Panc1 (cell line): ENCODE measurements around the gene MYRIP. TPM values are rescaled to one million over a fixed set of nuclear protein-coding genes. Genes with fewer than 3 reads are reported as not detected.
"Not testable (repeated sequence)": the region's sequence is repeated elsewhere in the genome, so short reads cannot be mapped to it uniquely, and the experiment has no call there.

ENCODE experiments used
- ATAC-seq: fragments of 200-7000 bp; cut with Tn5 transposase; 2 replicates; pipeline ENCODE4 v1.9.1; 2020; ENCODE audit warnings: mild to moderate bottlenecking, moderate library complexity
- BruUV-seq: library from RNA; stranded (reverse); fragments of 400-500 nt; replicated peaks from 2 replicates; lab custom pipeline; 2021; lab: Mats Ljungman, UMichigan
- CTCF ChIA-PET: fragments of 300-600 bp; sonication (Branson Sonifier 250); formaldehyde crosslinking; loops from one replicate; lab custom pipeline; 2022; ENCODE audit warnings: antibody characterized with exemption; lab: Charles Lee
- POLR2A ChIA-PET: fragments of 300-600 bp; sonication (Branson Sonifier 250); formaldehyde crosslinking; loops from one replicate; lab custom pipeline; 2022; ENCODE audit warnings: antibody characterized with exemption; lab: Charles Lee
- DNase-seq: peaks from one replicate; pipeline ENCODE4 v3.0.0-alpha.2; 2010; ENCODE audit warnings: low read depth, low spot score
- H3K27ac ChIP-seq: 2 replicates; pipeline ENCODE4 v1.5.1; 2011; ENCODE audit warnings: mild to moderate bottlenecking, low read length, inconsistent platforms
- H3K27me3 ChIP-seq: fragments of 200-500 bp; sonication (Bioruptor generic); 2 replicates; pipeline ENCODE4 v1.6.0; 2014; ENCODE audit warnings: low read length, inconsistent platforms; ENCODE audit not compliant: control insufficient read depth, insufficient read depth
- H3K36me3 ChIP-seq: fragments of 200-500 bp; sonication (Bioruptor generic); 2 replicates; pipeline ENCODE4 v1.5.1; 2014; ENCODE audit warnings: inconsistent platforms, mild to moderate bottlenecking, low read length, moderate library complexity; ENCODE audit not compliant: control insufficient read depth, insufficient read depth
- H3K4me1 ChIP-seq: 2 replicates; pipeline ENCODE4 v1.5.1; 2011; ENCODE audit warnings: inconsistent platforms, mild to moderate bottlenecking, low read length, moderate library complexity; ENCODE audit not compliant: control insufficient read depth, insufficient read depth
- H3K4me3 ChIP-seq, 2 experiments: 2 replicates each; pipeline ENCODE4 v1.5.1; 2011 to 2012; ENCODE audit warnings: low read depth in 2 of 2, low read length in 2 of 2, mild to moderate bottlenecking in 2 of 2, inconsistent platforms in 1 of 2, moderate library complexity in 1 of 2
- H3K9me3 ChIP-seq: fragments of 200-500 bp; sonication (Bioruptor generic); 2 replicates; pipeline ENCODE4 v1.5.1; 2014; ENCODE audit warnings: low read depth, mild to moderate bottlenecking, inconsistent platforms, low read length, moderate library complexity; ENCODE audit not compliant: control insufficient read depth, insufficient read depth
- CTCF ChIP-seq: fragments of 450-650 bp; IDR thresholded peaks from 2 replicates; pipeline ENCODE4 v1.5.1; 2017; ENCODE audit warnings: mild to moderate bottlenecking
- POLR2AphosphoS5 ChIP-seq: IDR thresholded peaks from 2 replicates; pipeline ENCODE4 v1.6.1; 2012; ENCODE audit warnings: mild to moderate bottlenecking, low read depth, low read length, moderate library complexity
- SIN3A ChIP-seq: IDR thresholded peaks from 2 replicates; pipeline ENCODE4 v1.6.1; 2012; ENCODE audit warnings: low read depth, mild to moderate bottlenecking, low read length, moderate library complexity, borderline replicate concordance; ENCODE audit not compliant: insufficient read depth
- TCF7L2 ChIP-seq: IDR thresholded peaks from 2 replicates; pipeline ENCODE4 v1.6.1; 2011; ENCODE audit warnings: mild to moderate bottlenecking, low read depth, low read length, inconsistent platforms
- in situ Hi-C: cut with HindIII; loops from 2 replicates; pipeline ENCODE4 v1.10.0; 2016; ENCODE audit warnings: low sequenced_read_pairs, low pct_unique_long_range_greater_than_20kb
- intact Hi-C: fragments of 100-400 bp; cut with micrococcal nuclease; formaldehyde crosslinking; loops from one replicate; pipeline ENCODE4 v1.10.0; 2022; ENCODE audit not compliant: unreplicated experiment
- total RNA-seq: library from RNA; stranded (reverse); gene quantifications from one replicate; pipeline ENCODE4 v1.2.1, GENCODE V29; 2021; ENCODE audit not compliant: unreplicated experiment
- TF ChIP-seq, protein P1 (sequence below), 2 experiments: IDR thresholded peaks; 2 replicates each; pipeline ENCODE4 v1.6.1; 2011 to 2012; ENCODE audit warnings: low read depth in 2 of 2, control low read depth in 1 of 2, low read length in 1 of 2, mild to moderate bottlenecking in 1 of 2, moderate library complexity in 1 of 2; ENCODE audit not compliant: insufficient read depth in 1 of 2

MYRIP gene
- total RNA-seq, 1 experiment from 2014 or later, result 0.59 TPM

DNA sequence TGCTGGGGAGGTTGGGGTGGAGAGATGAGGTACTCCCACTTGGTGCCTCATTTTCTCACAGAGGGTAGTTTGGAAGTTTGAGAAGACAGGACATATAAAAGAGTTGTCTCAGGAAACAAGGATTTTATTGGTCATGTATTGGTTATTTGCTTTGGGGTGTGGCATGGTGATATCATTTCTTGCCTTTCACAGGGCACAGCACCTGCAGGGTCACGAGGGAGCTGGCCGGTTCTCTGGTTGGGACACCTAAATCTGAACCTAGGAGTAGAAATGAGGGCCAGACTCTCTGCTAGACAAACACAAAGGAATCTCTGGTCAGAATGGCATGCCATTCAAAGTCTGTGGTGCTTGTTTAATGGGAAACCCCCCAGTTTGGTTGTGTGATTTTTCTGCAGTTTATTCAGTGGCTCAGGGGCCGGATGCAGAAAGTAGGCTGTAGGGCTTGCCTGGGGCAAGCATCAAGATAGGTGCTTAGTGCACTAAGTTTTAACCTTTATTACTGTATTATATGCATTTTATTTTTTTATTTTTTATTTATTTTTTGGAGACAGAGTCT lies 262.4 kb downstream of the MYRIP start:
- H3K9me3 ChIP-seq, result no peaks in the 10 kb centered on the region
- intact Hi-C loops, result no loop called here
- H3K27ac ChIP-seq, result no peak overlapping the region
- no peak overlapping the region for H3K4me3 ChIP-seq
- H3K27me3 ChIP-seq, result no peaks in the 10 kb centered on the region
- no peaks in the 10 kb centered on the region for H3K4me1 ChIP-seq
- BruUV-seq, result no TSS peak
- ATAC-seq (no peak), DNase-seq (no peak)
- CTCF ChIA-PET, result no interaction called here
- in situ Hi-C loops, result no loop called here
- POLR2A ChIA-PET, result no interaction called here
- no peaks in the 10 kb centered on the region for H3K36me3 ChIP-seq
- TF ChIP-seq SIN3A (no peak), CTCF (no peak), POLR2AphosphoS5 (no peak)

DNA sequence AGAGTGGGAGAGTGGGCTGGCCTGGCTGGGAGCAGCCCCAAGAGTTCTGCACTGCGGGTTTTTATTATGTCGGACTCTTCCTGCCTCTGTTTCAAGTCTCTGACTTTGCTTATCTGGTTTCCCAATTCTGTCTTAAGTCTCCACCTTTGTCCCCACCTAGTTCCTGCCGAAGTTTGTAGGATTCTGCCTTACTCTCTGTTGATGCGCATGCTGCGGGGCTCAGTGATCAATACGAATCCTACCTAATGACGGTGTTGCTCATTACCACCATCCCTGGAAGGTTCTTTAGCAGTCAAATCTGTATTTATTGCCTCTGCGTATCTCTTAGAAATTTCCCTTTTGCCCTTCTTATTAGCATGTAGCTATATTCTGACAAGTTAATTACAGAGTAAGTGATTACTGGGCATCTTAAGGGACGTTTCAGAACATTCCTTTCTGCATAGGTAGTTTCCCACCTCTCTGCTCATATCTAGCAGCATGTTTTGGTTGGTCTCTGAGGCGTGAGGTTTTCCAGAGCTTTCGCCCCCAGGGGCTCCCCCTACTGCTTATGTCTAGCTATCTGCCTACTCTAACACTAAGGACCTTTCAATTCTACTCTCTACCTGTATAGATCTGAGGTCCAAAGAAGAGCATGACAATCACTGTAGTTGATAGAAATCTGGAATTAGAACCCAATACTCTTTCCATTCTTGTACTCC lies 264.1 kb downstream of the MYRIP start:
- intact Hi-C loops, result no loop called here
- no peak for TF ChIP-seq POLR2AphosphoS5
- no peak for TF ChIP-seq SIN3A
- no peak for TF ChIP-seq TCF7L2
- TF ChIP-seq, protein P1, sequence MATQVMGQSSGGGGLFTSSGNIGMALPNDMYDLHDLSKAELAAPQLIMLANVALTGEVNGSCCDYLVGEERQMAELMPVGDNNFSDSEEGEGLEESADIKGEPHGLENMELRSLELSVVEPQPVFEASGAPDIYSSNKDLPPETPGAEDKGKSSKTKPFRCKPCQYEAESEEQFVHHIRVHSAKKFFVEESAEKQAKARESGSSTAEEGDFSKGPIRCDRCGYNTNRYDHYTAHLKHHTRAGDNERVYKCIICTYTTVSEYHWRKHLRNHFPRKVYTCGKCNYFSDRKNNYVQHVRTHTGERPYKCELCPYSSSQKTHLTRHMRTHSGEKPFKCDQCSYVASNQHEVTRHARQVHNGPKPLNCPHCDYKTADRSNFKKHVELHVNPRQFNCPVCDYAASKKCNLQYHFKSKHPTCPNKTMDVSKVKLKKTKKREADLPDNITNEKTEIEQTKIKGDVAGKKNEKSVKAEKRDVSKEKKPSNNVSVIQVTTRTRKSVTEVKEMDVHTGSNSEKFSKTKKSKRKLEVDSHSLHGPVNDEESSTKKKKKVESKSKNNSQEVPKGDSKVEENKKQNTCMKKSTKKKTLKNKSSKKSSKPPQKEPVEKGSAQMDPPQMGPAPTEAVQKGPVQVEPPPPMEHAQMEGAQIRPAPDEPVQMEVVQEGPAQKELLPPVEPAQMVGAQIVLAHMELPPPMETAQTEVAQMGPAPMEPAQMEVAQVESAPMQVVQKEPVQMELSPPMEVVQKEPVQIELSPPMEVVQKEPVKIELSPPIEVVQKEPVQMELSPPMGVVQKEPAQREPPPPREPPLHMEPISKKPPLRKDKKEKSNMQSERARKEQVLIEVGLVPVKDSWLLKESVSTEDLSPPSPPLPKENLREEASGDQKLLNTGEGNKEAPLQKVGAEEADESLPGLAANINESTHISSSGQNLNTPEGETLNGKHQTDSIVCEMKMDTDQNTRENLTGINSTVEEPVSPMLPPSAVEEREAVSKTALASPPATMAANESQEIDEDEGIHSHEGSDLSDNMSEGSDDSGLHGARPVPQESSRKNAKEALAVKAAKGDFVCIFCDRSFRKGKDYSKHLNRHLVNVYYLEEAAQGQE (IDR thresholded peaks at IDR 0.05; ENCODE audit: insufficient read depth in 1 of 2, low read depth in 2 of 2, low read length in 1 of 2), result no peak
- peak; percentile 25; the same call in 1 of the 2 replicates for TF ChIP-seq CTCF
- Histone ChIP-seq H3K27ac (no peak overlapping the region), H3K27me3 (no peaks in the 10 kb centered on the region), H3K4me1 (no peaks in the 10 kb centered on the region), H3K36me3 (no peaks in the 10 kb centered on the region), H3K4me3 (no peak overlapping the region), H3K9me3 (no peaks in the 10 kb centered on the region)
- CTCF ChIA-PET, result interaction anchor here (0.7 kb wide), 1 partner anchor 180 kb away, joined by 3 read pairs; no protein-coding TSS in a partner anchor
- POLR2A ChIA-PET, result no interaction called here
- ATAC-seq, result no peak
- in situ Hi-C loops, result no loop called here
- BruUV-seq, result no TSS peak
- DNase-seq, result no peak

DNA sequence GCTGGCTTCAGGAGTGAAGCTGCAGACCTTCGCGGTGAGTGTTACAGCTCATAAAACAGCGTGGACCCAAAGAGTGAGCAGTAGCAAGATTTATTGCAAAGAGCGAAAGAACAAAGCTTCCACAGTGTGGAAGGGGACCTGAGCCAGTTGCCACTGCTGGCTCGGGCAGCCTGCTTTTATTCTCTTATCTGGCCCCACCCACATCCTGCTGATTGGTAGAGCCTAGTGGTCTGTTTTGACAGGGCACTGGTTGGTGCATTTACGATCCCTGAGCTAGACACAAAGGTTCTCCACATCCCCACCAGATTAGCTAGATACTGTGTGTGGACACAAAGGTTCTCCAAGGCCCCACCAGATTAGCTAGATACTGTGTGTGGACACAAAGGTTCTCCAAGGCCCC lies 267.7 kb downstream of the MYRIP start:
- ATAC-seq, H3K4me1 ChIP-seq, H3K27ac ChIP-seq, DNase-seq, H3K27me3 ChIP-seq, intact Hi-C loops, POLR2A ChIA-PET, in situ Hi-C loops, H3K36me3 ChIP-seq, H3K9me3 ChIP-seq, BruUV-seq, H3K4me3 ChIP-seq, CTCF ChIA-PET: not testable (repeated sequence)

GRCh38 chr3:40077828-40078492 lies 268.6 kb downstream of the MYRIP start:
- in situ Hi-C loops, BruUV-seq, DNase-seq, H3K9me3 ChIP-seq, H3K27me3 ChIP-seq, intact Hi-C loops, H3K27ac ChIP-seq, POLR2A ChIA-PET, H3K4me1 ChIP-seq, H3K36me3 ChIP-seq, CTCF ChIA-PET, H3K4me3 ChIP-seq, ATAC-seq: not testable (repeated sequence)
